NCI-H82 (cell line): Measurements from ENCODE around the gene STX4.

Experiments
- DNase-seq: peaks from one replicate; lab custom pipeline; 2025; lab: John Stamatoyannopoulos, UW

The STX4 gene

DNA sequence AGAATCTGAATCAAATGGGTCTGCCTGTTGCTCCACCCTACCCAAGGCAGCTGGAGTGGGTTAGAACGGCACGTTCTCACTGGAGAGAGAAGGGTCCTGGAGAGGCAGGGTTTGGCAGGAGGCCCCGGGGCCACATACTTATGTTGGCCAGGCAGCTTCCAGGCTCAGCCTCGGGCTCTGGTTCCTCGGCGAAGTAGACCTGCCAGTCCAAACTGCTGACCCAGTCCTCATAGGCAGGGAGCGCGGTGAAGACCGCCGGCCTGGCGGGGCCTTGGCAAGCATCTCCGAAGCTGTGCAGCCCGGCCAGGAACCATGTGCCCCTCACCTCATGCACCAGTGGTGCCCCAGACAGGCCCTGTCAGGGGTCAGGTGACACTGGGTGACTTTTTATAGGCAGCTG lies 50.6 kb downstream of the STX4 start:
- no peak for DNase-seq

DNA sequence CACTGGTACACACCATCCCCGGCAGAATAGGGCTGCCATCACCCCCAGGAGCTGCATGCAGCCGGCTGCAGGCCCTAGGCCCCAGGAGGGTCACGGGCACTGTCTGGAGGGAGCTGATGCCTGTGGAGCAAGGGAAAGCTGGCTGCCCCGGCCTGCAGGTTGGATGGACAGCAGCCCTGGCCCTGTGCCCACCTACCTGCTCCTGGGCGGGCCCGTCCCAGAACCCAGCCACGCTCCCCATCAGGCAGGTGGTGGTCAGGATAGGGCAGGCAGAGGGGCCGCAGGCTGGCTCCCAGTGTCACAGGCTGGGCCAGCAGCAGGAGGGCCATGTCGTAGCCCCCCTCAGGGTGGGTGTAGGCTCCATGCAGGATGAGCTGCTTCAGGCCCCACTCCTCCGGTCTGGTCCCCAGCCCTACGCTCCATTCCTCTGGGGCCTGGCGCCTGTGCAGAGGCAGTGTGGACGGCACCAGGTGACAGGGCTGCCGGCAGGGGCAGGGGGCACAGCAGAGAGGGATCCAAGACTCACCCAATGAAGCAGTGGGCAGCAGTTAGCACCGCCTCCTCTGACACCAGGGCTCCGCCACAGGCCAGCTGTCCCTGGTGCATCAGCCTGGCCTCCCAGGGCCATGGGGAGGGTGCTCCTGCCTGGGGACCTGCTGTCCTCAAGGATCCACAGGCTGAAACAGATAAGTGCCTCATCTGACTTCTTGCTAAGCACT lies 51.4 kb downstream of the STX4 start:
- no peak for DNase-seq

DNA sequence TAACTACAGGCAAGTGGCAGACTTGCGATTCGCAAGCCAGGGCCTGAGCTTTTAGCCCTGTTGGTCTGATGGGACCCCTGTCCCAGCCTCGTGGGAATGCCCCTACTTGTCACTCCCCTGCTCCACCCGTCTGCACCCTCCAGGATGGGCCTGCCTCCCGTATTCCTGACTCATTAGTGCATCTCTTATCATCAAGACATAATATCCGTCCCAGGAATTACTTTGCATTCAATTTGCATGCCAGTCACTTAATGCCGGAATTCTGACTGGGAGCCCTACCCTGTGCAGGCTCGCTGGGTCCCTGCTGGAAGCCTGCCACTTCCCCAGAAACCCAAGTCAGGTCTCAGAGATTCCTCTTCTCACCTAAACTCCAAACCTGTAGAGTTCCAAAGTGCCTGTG lies 52.1 kb downstream of the STX4 start:
- no peak for DNase-seq

DNA sequence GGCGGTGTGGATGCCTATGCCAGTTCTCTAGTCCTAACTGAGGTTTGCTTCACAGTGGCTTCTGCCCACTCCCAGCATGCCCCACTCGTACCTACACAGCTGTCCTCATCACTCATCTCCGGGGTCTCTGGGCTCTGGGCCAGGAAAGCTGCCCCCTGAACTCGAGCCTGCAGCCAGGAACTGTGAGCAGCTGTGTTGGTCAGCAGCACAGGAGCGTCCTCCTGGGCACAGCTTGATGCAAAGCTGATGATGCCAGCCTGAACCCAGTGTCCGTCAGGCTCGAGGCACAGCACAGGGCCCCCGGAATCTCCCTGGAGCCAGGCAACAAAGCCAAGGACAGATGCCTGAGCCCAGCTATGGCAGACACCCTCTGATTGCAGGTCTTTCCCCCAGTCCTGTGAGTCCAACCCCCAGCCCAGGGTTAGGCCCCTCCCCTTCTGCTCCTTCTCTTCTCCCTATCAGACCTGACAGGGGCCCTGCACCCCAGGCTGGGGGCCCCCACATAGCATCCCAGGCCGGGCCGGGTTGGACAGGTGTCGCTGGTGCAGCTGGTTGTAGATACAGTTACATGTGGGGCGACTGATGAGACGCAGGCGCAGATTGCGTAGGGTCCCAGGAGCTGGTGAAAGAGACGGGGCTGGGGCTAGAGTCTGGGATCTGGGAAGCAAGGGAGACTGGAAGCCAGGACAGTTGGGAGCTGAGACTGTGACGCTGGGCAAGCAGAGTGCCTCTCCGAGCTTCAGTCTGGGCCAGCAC lies 52.7 kb downstream of the STX4 start:
- no peak for DNase-seq

DNA sequence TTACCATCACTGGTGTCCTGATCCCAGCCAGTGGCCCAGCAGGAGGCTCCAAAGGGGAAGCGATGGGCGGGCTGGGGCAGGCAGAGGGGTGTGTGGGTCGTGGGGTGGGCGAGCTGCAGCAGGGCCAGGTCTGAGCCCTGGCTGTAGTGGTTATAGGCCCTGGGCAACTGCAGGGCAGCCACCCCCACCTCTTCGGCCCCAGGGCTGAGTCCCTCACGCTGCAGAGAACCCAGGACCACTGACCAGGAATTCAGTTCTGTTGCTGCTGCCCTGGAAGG lies 53.2 kb downstream of the STX4 start:
- DNase-seq, result no peak

DNA sequence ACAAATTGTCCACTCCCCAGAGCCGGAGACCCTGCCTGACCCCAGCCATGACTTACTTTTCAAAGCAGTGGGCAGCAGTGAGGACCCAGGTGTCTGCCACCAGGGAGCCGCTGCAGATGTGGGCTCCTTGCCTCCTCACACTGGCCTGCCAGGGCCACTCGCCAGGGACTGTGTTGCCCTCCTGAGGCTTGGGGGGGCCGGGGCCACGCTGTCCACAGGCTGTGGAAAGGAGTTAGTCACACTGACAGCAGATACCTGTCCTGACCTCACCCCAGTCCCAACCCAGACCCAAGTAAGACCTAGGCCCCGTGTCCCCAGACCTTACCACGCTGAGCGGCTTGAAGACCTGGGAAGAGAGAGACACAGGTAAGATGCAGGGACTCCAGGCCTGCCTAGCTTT lies 54.1 kb downstream of the STX4 start:
- no peak for DNase-seq

DNA sequence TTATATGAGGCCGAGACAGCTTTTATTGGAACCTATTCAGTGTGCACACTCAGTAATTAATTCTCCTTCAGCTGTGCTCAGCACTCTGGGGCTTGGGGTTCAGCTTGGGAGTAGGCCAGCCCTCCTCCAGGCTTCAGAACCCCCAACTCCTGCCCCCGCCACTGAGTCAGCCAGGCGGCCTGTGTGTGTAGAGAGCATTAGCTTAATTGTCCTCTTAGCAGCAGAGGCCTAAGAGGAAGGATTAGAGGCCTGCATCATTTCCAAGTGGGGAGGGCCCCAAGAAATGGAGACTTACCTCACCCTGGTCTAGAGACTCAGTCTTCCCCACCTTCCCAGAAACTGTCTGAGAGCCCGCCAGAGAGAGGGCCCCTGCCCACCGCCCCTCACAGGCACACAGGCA lies 54.6 kb downstream of the STX4 start:
- peak; percentile 60 for DNase-seq

DNA sequence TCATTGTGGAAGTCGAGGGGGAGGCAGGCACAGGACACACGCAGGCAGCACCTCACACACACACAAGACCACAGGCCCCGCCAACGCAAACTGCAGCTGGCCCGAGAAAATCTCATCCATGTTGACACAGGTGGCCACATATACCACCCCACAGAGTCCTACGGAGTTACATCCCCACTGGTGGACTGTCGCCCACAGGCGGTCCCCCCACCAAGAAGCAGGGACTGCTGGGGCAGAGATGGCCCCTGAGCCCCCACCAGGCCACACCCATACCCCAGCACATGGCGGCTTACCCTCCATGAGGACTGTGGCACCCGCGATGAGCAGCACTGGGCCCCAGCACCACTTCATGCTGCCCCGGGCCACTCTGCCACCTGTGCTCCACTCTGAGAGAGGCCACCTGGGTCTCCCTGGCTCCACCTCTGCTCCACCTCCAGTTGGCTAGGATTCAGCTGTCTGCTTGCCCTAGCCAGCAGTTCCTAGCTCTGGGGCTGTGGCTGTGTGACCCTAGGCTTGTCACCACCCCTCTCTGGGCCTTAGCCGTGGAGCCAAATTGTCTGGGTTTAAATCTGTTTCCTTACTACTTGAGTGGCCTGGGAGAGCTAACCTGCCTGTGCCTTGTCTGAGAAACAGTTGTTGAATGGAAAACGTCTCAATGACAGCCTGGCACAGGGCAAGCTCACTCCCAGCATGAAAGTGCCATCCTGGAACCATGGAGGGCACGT lies 55.3 kb downstream of the STX4 start, which contains the start of gene PRSS53:
TSS of gene PRSS53 (minus strand) at position 485 of the 725 bp plus-strand sequence. CDS start at position 351, 134 bp downstream.
- no peak for DNase-seq

DNA sequence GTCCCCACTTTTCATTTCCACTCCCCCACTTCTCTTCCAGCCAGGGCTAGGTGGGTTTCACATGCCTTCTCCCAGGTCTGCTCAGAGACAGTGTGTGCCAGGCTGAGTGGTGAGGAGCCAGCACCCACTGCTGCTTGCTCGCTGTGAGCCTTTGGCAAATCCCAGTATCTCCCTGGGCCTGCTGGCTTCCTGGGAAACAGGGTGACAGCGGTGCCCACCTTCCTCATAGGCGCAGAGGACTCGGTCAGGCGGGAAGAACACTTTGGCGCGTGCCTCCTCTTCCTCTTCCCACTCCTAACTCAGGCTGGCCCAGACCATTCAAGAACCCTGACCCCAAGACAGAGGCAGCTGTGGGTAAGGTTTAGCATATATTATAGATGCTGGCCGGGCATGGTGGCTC lies 55.8 kb downstream of the STX4 start:
- DNase-seq, result no peak
